ENCODE measurements around the gene CDC42BPB.
A peak's percentile ranks its signal among the peaks of the same experiment; 100 is the strongest.

Gene CDC42BPB

DNA sequence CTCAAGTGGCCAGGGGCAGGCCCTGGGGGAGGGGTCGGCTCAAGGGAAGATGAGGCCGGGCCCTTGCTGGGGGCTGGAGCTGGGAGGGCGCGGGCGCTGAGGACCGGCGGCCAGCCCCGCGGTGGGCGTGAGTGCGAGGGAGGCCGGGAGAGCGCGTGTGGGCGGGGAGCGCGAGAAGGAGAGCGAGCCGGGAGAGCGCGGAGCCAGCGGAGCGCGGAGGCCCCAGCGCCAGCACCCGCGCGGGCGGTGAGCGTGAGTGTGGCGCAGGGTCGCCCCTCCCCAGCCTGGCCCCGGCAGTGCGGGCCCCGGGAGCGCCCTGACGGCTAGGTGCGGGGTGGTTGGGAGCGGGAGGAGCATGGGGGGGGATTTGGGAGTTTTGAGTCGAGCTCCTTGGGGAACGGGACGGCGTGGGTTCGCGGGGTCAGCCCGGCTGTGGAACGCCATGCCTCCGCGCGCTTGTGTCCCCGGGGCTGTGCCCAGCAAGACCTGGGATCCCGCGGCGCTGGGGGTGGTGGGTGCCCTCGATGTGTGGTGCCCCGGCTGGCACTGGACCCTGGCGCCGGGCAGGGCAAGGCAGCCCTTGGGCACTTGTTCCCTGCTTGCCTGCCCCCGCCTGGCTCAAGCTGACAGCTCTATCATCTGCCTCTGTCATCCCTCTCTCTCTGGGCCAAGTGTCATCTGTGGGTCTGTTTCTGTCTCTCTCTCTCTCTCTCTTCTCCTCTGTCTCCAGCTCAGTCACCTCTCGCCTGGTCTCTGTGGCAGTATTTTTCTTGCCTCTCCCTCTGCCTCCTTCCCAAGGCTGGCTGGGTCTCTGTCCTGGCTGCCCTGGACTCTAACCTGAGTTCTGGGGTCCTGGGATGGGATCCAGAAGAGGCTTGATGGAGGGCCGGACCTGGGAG lies 26.9 kb upstream of the CDC42BPB start, which contains the start of gene LBHD2:
TSS of gene LBHD2 (plus strand) at position 190 of the 899 bp plus-strand sequence. CDS start 1,803 bp downstream, outside the sequence.
- no peak within 1 kb of the TSS for H4K5ac ChIP-seq (ENCODE audit: low read length)
- no peak within 1 kb of the TSS for H3K4me3 ChIP-seq (ENCODE audit: low read length)
- no peaks in the 10 kb centered on the region for H3K4me1 ChIP-seq (ENCODE audit: control insufficient read depth, low read depth, low read length)
- H3K27ac ChIP-seq (ENCODE audit: low read depth, low read length) = no peak within 1 kb of the TSS
- H3K36me3 ChIP-seq (ENCODE audit: control insufficient read depth, insufficient read depth, low read length) = no peaks in the 10 kb centered on the region
- H2BK5ac ChIP-seq (ENCODE audit: low read length) = no peak within 1 kb of the TSS
- no peak within 1 kb of the TSS for H3K23ac ChIP-seq (ENCODE audit: low read length)
- WGBS (ENCODE audit: extremely low coverage, insufficient coverage, low lambda C conversion rate) = no CpG with 5 or more reads among the region's 61 CpGs
- H2AK5ac ChIP-seq (ENCODE audit: low read length) = no peak within 1 kb of the TSS
- H4K8ac ChIP-seq (ENCODE audit: low read depth, low read length) = no peak within 1 kb of the TSS
- peak within 1 kb of the TSS; percentile 19 for H3K9ac ChIP-seq (ENCODE audit: low read length)
- H3K79me1 ChIP-seq (ENCODE audit: low read length) = no peaks in the 10 kb centered on the region
- no peaks in the 10 kb centered on the region for H3K79me2 ChIP-seq (ENCODE audit: control insufficient read depth, insufficient read depth, low read length)
- H2BK120ac ChIP-seq (ENCODE audit: low read depth, low read length) = no peak within 1 kb of the TSS
- H3K56ac ChIP-seq (ENCODE audit: low read length) = peak within 1 kb of the TSS; percentile 25
- no peak within 1 kb of the TSS for H3K4ac ChIP-seq (ENCODE audit: low read depth, low read length)
- H2BK15ac ChIP-seq (replicated peaks; ENCODE audit: low read depth) = no peak within 1 kb of the TSS
- H3K18ac ChIP-seq (ENCODE audit: low read length) = no peak within 1 kb of the TSS
- H3K4me2 ChIP-seq (ENCODE audit: low read length) = peak within 1 kb of the TSS; percentile 29
- DNase-seq = no peak
- peaks cover 5% of the 10 kb centered on the region for H3K27me3 ChIP-seq (ENCODE audit: insufficient read depth, low read length, poor library complexity)

DNA sequence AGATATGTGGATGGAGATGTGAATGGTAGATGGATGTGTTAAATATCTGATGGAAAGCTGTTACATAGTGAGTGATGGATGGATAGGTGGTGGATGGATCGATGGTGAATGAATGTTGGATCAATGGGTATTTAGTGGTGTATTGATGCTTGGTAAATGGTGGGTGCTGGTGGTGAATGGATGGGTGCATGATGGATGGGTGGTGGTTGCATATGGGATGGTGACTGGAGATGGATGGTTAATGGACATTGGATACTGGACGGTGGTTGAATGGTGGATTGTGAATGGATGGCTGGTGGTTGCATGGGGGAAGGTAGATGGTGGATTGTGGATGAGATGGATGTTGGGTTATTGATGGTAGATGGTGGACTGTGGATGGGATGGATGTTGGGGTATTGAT lies 24.6 kb upstream of the CDC42BPB start:
- no peak overlapping the region for H2AK5ac ChIP-seq (ENCODE audit: low read length)
- no peak overlapping the region for H3K18ac ChIP-seq (ENCODE audit: low read length)
- H3K4me2 ChIP-seq (ENCODE audit: low read length) = no peak overlapping the region
- no peak overlapping the region for H3K9ac ChIP-seq (ENCODE audit: low read length)
- H3K23ac ChIP-seq (ENCODE audit: low read length) = no peak overlapping the region
- H2BK15ac ChIP-seq (replicated peaks; ENCODE audit: low read depth) = no peak overlapping the region
- H3K27ac ChIP-seq (ENCODE audit: low read depth, low read length) = no peak overlapping the region
- H2BK5ac ChIP-seq (ENCODE audit: low read length) = no peak overlapping the region
- H3K4me3 ChIP-seq (ENCODE audit: low read length) = no peak overlapping the region
- no peak overlapping the region for H2BK120ac ChIP-seq (ENCODE audit: low read depth, low read length)
- no peaks in the 10 kb centered on the region for H3K79me1 ChIP-seq (ENCODE audit: low read length)
- no peak overlapping the region for H3K56ac ChIP-seq (ENCODE audit: low read length)
- H4K8ac ChIP-seq (ENCODE audit: low read depth, low read length) = no peak overlapping the region
- H3K27me3 ChIP-seq (ENCODE audit: insufficient read depth, low read length, poor library complexity) = peaks cover 5% of the 10 kb centered on the region
- H3K79me2 ChIP-seq (ENCODE audit: control insufficient read depth, insufficient read depth, low read length) = no peaks in the 10 kb centered on the region
- H4K5ac ChIP-seq (ENCODE audit: low read length) = no peak overlapping the region
- DNase-seq = no peak
- H3K4me1 ChIP-seq (ENCODE audit: control insufficient read depth, low read depth, low read length) = no peaks in the 10 kb centered on the region
- no peak overlapping the region for H3K4ac ChIP-seq (ENCODE audit: low read depth, low read length)
- WGBS (ENCODE audit: extremely low coverage, insufficient coverage, low lambda C conversion rate) = 100% methylated on average over 1 of the region's 2 CpGs
- H3K36me3 ChIP-seq (ENCODE audit: control insufficient read depth, insufficient read depth, low read length) = no peaks in the 10 kb centered on the region

DNA sequence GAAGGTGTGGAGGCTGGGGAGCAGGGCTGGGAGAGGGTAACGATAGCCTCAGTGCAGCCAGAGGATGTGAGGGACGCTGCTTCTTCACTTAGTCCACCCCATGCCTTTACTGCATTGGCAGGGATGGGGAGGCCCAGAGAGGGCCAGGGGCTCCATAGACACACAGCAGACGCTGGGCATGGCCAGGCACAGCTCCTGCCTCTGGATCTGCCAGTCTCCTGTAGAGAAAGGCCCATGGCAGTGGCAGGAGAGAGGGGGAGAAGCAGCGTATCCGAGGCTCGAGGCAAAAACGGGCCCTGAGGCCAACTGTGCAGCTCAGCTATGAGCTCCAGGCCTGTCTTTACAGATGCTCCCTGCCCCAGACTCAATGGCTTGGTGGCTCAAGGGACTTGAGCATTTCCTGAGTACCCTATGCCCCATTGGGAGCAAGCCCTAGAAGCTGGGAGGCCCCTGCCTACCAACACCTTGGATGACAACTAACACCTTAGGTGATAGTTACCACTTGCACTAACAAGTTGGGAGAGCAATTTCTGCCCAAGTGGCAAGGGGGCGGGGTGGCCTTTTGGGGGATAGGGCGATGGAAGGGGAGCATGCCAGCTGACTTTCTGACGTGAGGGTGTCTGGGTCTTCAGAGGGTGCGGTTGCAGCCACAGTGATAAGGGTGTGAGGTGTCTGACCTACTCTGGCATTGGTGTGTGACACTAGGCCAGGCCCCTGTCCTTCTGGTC lies 21.7 kb upstream of the CDC42BPB start:
- H3K27me3 ChIP-seq (ENCODE audit: insufficient read depth, low read length, poor library complexity) = peaks cover 1% of the 10 kb centered on the region
- no peak overlapping the region for H3K4me2 ChIP-seq (ENCODE audit: low read length)
- DNase-seq = no peak
- H3K23ac ChIP-seq (ENCODE audit: low read length) = peak overlapping the region; percentile 24
- H2BK15ac ChIP-seq (replicated peaks; ENCODE audit: low read depth) = no peak overlapping the region
- H2BK120ac ChIP-seq (ENCODE audit: low read depth, low read length) = no peak overlapping the region
- no peaks in the 10 kb centered on the region for H3K36me3 ChIP-seq (ENCODE audit: control insufficient read depth, insufficient read depth, low read length)
- no peak overlapping the region for H3K9ac ChIP-seq (ENCODE audit: low read length)
- no peaks in the 10 kb centered on the region for H3K79me2 ChIP-seq (ENCODE audit: control insufficient read depth, insufficient read depth, low read length)
- no peak overlapping the region for H2BK5ac ChIP-seq (ENCODE audit: low read length)
- WGBS (ENCODE audit: extremely low coverage, insufficient coverage, low lambda C conversion rate) = no CpG with 5 or more reads among the region's 11 CpGs
- H3K18ac ChIP-seq (ENCODE audit: low read length) = no peak overlapping the region
- H3K4me3 ChIP-seq (ENCODE audit: low read length) = no peak overlapping the region
- no peak overlapping the region for H3K27ac ChIP-seq (ENCODE audit: low read depth, low read length)
- no peaks in the 10 kb centered on the region for H3K4me1 ChIP-seq (ENCODE audit: control insufficient read depth, low read depth, low read length)
- H3K79me1 ChIP-seq (ENCODE audit: low read length) = no peaks in the 10 kb centered on the region
- no peak overlapping the region for H2AK5ac ChIP-seq (ENCODE audit: low read length)
- no peak overlapping the region for H4K8ac ChIP-seq (ENCODE audit: low read depth, low read length)
- H4K5ac ChIP-seq (ENCODE audit: low read length) = no peak overlapping the region
- H3K4ac ChIP-seq (ENCODE audit: low read depth, low read length) = no peak overlapping the region
- no peak overlapping the region for H3K56ac ChIP-seq (ENCODE audit: low read length)

DNA sequence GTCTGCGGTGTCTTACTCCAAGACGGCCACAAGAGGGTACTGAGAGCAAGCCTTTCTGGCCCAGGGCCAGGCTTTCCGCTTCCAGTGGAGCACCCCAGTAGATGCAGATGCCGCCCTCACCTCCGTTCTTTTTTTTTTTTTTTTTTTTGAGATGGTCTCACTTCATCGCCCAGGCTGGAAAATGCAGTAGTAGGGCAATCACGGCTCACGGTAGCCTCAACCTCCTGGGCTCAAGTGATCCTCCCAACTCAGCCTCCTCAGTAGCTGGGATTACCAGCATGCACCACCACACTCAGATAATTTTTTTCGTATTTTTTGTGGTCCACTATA lies 21.0 kb upstream of the CDC42BPB start:
- peak; percentile 86 for DNase-seq
- H3K18ac ChIP-seq (ENCODE audit: low read length) = no peak overlapping the region
- no peak overlapping the region for H4K8ac ChIP-seq (ENCODE audit: low read depth, low read length)
- no peaks in the 10 kb centered on the region for H3K36me3 ChIP-seq (ENCODE audit: control insufficient read depth, insufficient read depth, low read length)
- H3K79me2 ChIP-seq (ENCODE audit: control insufficient read depth, insufficient read depth, low read length) = no peaks in the 10 kb centered on the region
- H3K4me1 ChIP-seq (ENCODE audit: control insufficient read depth, low read depth, low read length) = no peaks in the 10 kb centered on the region
- no peak overlapping the region for H3K4me3 ChIP-seq (ENCODE audit: low read length)
- H3K79me1 ChIP-seq (ENCODE audit: low read length) = no peaks in the 10 kb centered on the region
- no peak overlapping the region for H3K4ac ChIP-seq (ENCODE audit: low read depth, low read length)
- H2BK15ac ChIP-seq (replicated peaks; ENCODE audit: low read depth) = no peak overlapping the region
- no peak overlapping the region for H3K4me2 ChIP-seq (ENCODE audit: low read length)
- H2BK120ac ChIP-seq (ENCODE audit: low read depth, low read length) = no peak overlapping the region
- no CpG with 5 or more reads among the region's 9 CpGs for WGBS (ENCODE audit: extremely low coverage, insufficient coverage, low lambda C conversion rate)
- no peak overlapping the region for H3K56ac ChIP-seq (ENCODE audit: low read length)
- H2BK5ac ChIP-seq (ENCODE audit: low read length) = no peak overlapping the region
- no peak overlapping the region for H3K27ac ChIP-seq (ENCODE audit: low read depth, low read length)
- no peak overlapping the region for H3K23ac ChIP-seq (ENCODE audit: low read length)
- H3K9ac ChIP-seq (ENCODE audit: low read length) = no peak overlapping the region
- H4K5ac ChIP-seq (ENCODE audit: low read length) = no peak overlapping the region
- H2AK5ac ChIP-seq (ENCODE audit: low read length) = no peak overlapping the region
- no peaks in the 10 kb centered on the region for H3K27me3 ChIP-seq (ENCODE audit: insufficient read depth, low read length, poor library complexity)

DNA sequence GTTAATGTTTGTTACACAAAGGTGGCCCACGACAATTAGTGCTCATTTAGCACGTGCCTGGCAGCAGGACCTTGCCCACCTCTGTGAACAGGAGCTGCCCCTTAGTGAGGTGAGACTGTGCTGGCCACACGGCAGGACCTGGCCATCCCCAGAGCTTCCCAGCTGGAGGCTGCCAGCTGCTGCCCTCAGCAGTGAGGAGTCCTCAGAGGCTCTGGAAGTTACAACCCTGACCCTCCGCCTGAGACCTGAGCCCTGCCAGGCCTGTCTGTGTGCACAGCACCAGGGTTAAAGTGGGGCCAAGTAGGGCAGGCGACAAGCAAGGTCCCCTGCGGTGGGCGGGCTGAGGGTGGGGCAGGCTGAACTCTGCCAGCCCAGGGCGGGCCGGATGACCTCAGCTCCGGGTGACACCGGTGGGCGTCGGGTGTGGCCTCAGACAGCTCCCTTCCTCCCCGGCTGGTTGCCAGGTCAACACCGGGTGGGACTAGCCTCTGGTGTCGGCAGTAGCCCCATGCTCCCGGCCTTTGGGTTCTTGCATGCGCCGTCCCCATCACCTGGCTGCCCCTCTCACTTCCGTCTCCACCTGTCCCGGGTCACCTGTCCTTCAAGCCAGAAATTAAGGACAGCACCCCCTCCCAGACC lies 17.5 kb upstream of the CDC42BPB start:
- no peak overlapping the region for H3K4ac ChIP-seq (ENCODE audit: low read depth, low read length)
- H3K27me3 ChIP-seq (ENCODE audit: insufficient read depth, low read length, poor library complexity) = no peaks in the 10 kb centered on the region
- no peak overlapping the region for H3K18ac ChIP-seq (ENCODE audit: low read length)
- no peak overlapping the region for H3K4me3 ChIP-seq (ENCODE audit: low read length)
- H3K79me2 ChIP-seq (ENCODE audit: control insufficient read depth, insufficient read depth, low read length) = no peaks in the 10 kb centered on the region
- no peaks in the 10 kb centered on the region for H3K36me3 ChIP-seq (ENCODE audit: control insufficient read depth, insufficient read depth, low read length)
- H4K5ac ChIP-seq (ENCODE audit: low read length) = no peak overlapping the region
- H3K4me2 ChIP-seq (ENCODE audit: low read length) = peak overlapping the region; percentile 53
- H3K27ac ChIP-seq (ENCODE audit: low read depth, low read length) = no peak overlapping the region
- H3K23ac ChIP-seq (ENCODE audit: low read length) = no peak overlapping the region
- no peak overlapping the region for H3K56ac ChIP-seq (ENCODE audit: low read length)
- WGBS (ENCODE audit: extremely low coverage, insufficient coverage, low lambda C conversion rate) = no CpG with 5 or more reads among the region's 21 CpGs
- no peak overlapping the region for H2BK15ac ChIP-seq (replicated peaks; ENCODE audit: low read depth)
- H2BK120ac ChIP-seq (ENCODE audit: low read depth, low read length) = no peak overlapping the region
- no peak overlapping the region for H4K8ac ChIP-seq (ENCODE audit: low read depth, low read length)
- H3K9ac ChIP-seq (ENCODE audit: low read length) = no peak overlapping the region
- no peaks in the 10 kb centered on the region for H3K4me1 ChIP-seq (ENCODE audit: control insufficient read depth, low read depth, low read length)
- peak overlapping the region; percentile 22 for H2AK5ac ChIP-seq (ENCODE audit: low read length)
- no peak overlapping the region for H2BK5ac ChIP-seq (ENCODE audit: low read length)
- no peaks in the 10 kb centered on the region for H3K79me1 ChIP-seq (ENCODE audit: low read length)
- no peak for DNase-seq

Measured in mesendoderm (in vitro differentiated cells).